ENCODE data around the gene COPS3. TPM values are rescaled to one million over a fixed set of nuclear protein-coding genes. Genes with fewer than 3 reads are reported as not detected.
A peak's percentile ranks its signal among the peaks of the same experiment; 100 is the strongest.

Gene COPS3
- total and polyA plus RNA-seq, 8 donors: 11.1 to 291 (median 48.6) TPM

- 82 to 90% (median 87%) methylated on average over 8 of the region's 8 CpGs for WGBS, 5 donors
Measured at GRCh38 chr17:17215575-17215974, 65.5 kb downstream of the COPS3 start.

DNA sequence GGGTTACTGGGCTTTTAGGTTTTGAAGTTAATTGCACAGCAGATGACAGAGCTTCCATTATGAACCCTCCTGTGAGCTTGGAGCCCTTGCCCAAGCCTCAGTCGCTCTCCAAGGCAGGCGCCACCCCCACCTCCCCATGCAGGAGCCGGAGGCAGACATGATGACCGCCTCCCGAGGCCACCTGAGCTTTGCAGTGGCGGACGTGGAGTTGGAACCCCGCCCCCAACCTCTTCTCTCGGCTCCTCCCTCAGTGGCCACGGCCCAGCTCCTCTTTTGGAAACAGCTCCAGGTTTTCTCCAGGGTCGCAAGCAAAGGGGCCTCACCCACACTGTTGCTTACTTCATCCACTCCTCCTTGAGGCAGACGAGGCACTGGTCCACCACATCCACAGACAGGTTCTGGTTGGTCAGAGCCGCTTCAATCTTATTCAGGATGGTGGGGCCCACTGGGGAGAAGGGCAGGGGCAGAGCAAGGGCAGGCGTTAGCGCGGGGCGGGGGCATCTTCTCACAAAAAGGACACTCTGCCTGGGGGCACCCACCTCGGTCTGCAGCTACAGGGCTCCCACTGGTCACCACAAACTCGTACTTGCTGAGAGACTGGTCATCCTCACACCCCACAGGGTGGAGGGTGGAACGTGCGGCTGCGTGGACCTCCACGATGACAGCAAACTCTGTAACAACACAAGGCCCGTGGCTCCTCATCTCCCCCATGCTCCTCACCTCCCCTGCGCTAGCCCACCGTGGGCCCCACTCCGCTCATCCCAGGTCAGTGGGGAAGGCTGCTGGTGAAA, 66.2 kb downstream of the COPS3 start:
- 80 to 87% (median 82%) methylated on average over 25 to 27 of the region's 27 CpGs for WGBS, 5 donors
- Histone ChIP-seq H3K27ac (no peak overlapping the region), H3K4me1 (no peaks in the 10 kb centered on the region), H3K9me3 (no peaks in the 10 kb centered on the region), H3K27me3 (no peaks in the 10 kb centered on the region), H3K36me3 (peaks cover 61 to 97% (median 92%) of the 10 kb centered on the region in 4 donors), H3K4me3 (no peak overlapping the region)
- TF ChIP-seq POLR2AphosphoS5 (IDR thresholded peaks at IDR 0.05) (no peak), POLR2A (IDR thresholded peaks at IDR 0.05) (no peak), CTCF (IDR thresholded peaks at IDR 0.05) (no peak), EP300 (IDR thresholded peaks at IDR 0.05) (no peak)
- no peak for DNase-seq
- intact Hi-C loops (cut with DNase I; ENCODE audit: low total_unique reads): no loop called here

More at GRCh38 chr17:17215575-17215974, 65.5 kb downstream of the COPS3 start:
- H3K4me1 ChIP-seq: no peaks in the 10 kb centered on the region
- no peak overlapping the region for H3K27ac ChIP-seq
- no peak for DNase-seq
- H3K9me3 ChIP-seq: no peaks in the 10 kb centered on the region
- no peak for TF ChIP-seq POLR2A (IDR thresholded peaks at IDR 0.05)
- TF ChIP-seq EP300 (IDR thresholded peaks at IDR 0.05): no peak
- TF ChIP-seq CTCF (IDR thresholded peaks at IDR 0.05): no peak
- TF ChIP-seq POLR2AphosphoS5 (IDR thresholded peaks at IDR 0.05): no peak
- H3K4me3 ChIP-seq: no peak overlapping the region
- H3K27me3 ChIP-seq: no peaks in the 10 kb centered on the region
- intact Hi-C loops (cut with DNase I; ENCODE audit: low total_unique reads): no loop called here
- peaks cover 68 to 99% (median 98%) of the 10 kb centered on the region in 4 donors for H3K36me3 ChIP-seq

DNA sequence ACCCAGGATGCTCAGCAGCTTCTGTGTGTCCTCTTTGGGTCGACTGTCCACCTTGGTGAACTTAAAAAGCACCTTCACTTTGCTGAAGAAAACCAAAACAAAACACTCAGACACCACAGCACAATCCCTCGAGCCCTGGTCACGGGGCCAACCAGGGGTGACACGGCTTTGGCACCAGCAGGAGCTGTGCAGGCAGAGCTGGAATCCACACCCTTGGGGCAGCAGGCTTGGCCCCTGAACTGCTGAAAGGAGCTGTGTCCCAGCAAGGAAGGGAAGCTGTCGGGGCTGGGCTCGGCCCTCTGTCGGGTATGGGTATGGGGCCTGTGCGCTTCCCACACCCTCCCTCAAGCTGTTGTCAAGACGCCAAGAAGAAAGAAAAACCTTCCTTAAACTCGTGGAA, 67.3 kb downstream of the COPS3 start:
- Histone ChIP-seq H3K4me3 (no peak overlapping the region), H3K27me3 (no peaks in the 10 kb centered on the region), H3K36me3 (peaks cover 54 to 88% (median 81%) of the 10 kb centered on the region in 4 donors), H3K9me3 (no peaks in the 10 kb centered on the region), H3K27ac (no peak overlapping the region), H3K4me1 (no peaks in the 10 kb centered on the region)
- 71 to 78% (median 77%) methylated on average over 10 of the region's 10 CpGs for WGBS, 5 donors
- no peak for DNase-seq
- intact Hi-C loops (cut with DNase I; ENCODE audit: low total_unique reads): no loop called here
- TF ChIP-seq EP300 (IDR thresholded peaks at IDR 0.05): no peak
- no peak for TF ChIP-seq CTCF (IDR thresholded peaks at IDR 0.05)
- no peak for TF ChIP-seq POLR2A (IDR thresholded peaks at IDR 0.05)
- no peak for TF ChIP-seq POLR2AphosphoS5 (IDR thresholded peaks at IDR 0.05)

GRCh38 chr17:17207998-17208397, 73.0 kb downstream of the COPS3 start:
- TF ChIP-seq CTCF (IDR thresholded peaks at IDR 0.05) (no peak), POLR2AphosphoS5 (IDR thresholded peaks at IDR 0.05) (no peak)
- 74 to 81% (median 79%) methylated on average over 8 of the region's 8 CpGs for WGBS, 5 donors
- no peaks in the 10 kb centered on the region for H3K27me3 ChIP-seq
- H3K9me3 ChIP-seq: no peaks in the 10 kb centered on the region
- peaks cover 33 to 44% (median 40%) of the 10 kb centered on the region in 4 donors for H3K4me1 ChIP-seq
- no peak overlapping the region for H3K4me3 ChIP-seq
- peaks cover 2 to 30% (median 24%) of the 10 kb centered on the region in 4 donors for H3K36me3 ChIP-seq
- DNase-seq: no peak
- intact Hi-C loops (cut with DNase I; ENCODE audit: low total_unique reads): no loop called here
- peak overlapping the region in 2 of 5 donors; percentile 87 to 95 for H3K27ac ChIP-seq
